ENCODE measurements around the gene RPRD1B. TPM values are rescaled to one million over a fixed set of nuclear protein-coding genes. Genes with fewer than 3 reads are reported as not detected.
"Not testable (repeated sequence)": the region's sequence is repeated elsewhere in the genome, so short reads cannot be mapped to it uniquely, and the experiment has no call there.

The RPRD1B gene
- total RNA-seq, 1 donor from 2014 or later = 30.5 TPM

DNA sequence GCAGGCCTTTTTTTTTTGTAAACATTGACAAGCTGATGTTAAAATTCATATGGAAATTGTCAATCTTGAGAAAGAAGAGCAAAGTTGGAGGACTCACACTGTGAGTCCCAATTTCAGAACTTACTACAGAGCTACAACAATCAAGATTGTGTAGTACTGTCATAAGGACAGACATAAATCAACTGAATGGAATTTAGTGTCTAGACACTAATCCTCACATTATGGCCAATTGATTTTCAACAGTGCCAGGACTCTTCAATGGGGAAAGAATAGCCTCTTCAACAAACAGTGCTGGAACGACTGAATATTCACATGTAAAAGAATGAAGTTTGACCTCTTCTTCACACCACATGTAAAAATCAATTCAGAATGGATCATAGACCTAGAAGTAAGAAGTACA lies 70.7 kb downstream of the RPRD1B start:
- no peak for DNase-seq (ENCODE audit: low spot score)

DNA sequence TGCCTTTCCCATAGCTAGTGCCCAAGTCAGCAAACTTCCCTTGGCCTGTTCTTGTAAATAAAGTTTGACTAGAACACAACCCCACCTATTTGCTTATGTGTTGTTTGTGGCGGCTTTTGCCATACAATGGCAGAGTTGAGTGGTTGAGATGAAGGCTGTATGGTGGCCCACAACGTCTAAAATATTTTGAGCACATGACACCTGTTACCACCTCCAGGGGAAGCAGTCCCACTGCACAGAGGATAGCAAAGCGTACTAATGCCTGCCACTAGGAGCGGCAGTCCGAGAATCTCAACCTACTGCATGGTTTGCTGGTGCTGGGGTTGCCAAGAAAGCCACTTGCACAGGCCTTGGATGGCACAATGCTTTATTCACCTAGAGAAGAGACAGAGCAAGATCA lies 72.9 kb downstream of the RPRD1B start:
- DNase-seq (ENCODE audit: low spot score) = no peak

DNA sequence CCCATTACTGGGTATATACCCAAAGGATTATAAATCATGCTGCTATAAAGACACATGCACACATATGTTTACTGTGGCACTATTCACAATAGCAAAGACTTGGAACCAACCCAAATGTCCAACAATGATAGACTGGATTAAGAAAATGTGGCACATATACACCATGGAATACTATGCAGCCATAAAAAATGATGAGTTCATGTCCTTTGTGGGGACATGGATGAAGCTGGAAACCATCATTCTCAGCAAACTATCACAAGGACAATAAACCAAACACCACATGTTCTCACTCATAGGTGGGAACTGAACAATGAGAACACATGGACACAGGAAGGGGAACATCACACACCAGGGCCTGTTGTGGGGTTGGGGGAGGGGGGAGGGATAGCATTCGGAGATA lies 73.8 kb downstream of the RPRD1B start:
- not testable (repeated sequence) for DNase-seq (ENCODE audit: low spot score)

DNA sequence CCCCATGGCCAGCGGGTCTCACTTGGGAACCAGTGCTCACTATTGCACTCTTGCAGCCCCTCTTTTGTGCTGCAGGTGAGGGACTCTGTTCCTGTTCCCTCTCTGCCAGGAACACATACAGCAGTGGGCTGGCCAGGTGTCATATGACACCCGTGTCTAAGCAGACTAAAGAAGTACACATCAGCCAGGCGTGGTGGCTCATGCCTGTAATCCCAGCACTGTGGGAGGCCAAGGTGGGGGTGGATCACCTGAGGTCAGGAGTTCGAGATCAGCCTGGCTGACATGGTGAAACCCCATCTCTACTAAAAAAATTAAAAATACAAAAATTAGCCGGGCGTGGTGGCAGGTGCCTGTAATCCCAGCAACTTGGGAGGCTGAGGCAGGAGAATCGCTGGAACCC lies 74.4 kb downstream of the RPRD1B start:
- DNase-seq (ENCODE audit: low spot score) = not testable (repeated sequence)

DNA sequence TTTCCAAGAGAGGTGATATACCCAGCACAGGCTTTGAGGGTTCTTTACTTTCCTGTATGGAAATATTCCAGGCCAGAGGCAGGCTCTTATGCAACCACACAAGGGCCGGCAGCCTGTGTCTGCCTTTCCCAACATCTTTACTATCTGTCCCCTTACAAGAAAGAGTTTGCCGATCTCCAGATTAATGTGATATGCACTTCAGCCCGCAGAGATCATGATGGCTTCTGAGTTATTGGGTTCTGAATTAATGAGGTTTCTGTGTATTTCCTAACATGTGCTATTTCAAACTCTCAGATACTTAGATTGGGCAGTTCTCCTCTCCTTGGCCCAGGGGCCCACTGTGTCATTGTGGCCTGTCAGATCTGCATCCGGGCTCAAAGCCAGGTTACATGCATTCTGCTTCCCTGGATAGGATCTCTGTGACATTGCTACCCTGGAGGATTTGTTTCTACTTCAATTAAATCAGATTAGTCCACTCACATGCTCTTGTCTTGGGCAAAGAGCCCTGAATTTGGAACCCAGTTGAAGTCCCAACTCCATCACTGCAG lies 75.0 kb downstream of the RPRD1B start:
- no peak for DNase-seq (ENCODE audit: low spot score)

DNA sequence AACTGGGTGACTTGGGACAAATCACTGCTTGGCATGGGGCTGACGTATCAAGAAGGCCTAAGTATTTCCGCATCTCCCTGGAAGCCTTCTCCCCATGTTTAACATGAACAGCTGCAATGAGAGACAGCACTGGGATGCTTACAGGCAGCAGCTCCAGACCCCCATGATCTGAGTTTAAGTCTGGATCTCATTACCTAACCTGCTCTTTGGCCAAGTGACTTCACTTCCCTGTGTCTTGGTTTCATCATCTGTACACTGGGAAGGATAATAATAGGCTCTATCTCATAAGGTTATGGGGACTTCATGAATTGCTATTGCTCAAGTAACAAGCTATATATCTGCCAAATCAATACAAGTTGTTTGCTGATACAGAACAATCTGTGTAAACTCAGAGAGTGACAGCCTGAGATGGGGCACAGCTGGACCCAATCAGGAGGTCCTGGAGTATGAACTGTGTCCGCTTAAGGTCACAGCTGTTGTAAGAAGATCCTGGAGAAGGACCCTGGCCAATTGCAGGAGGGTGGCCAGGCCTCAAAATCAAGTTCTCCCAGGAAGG lies 75.5 kb downstream of the RPRD1B start:
- peak; percentile 61 for DNase-seq (ENCODE audit: low spot score)

DNA sequence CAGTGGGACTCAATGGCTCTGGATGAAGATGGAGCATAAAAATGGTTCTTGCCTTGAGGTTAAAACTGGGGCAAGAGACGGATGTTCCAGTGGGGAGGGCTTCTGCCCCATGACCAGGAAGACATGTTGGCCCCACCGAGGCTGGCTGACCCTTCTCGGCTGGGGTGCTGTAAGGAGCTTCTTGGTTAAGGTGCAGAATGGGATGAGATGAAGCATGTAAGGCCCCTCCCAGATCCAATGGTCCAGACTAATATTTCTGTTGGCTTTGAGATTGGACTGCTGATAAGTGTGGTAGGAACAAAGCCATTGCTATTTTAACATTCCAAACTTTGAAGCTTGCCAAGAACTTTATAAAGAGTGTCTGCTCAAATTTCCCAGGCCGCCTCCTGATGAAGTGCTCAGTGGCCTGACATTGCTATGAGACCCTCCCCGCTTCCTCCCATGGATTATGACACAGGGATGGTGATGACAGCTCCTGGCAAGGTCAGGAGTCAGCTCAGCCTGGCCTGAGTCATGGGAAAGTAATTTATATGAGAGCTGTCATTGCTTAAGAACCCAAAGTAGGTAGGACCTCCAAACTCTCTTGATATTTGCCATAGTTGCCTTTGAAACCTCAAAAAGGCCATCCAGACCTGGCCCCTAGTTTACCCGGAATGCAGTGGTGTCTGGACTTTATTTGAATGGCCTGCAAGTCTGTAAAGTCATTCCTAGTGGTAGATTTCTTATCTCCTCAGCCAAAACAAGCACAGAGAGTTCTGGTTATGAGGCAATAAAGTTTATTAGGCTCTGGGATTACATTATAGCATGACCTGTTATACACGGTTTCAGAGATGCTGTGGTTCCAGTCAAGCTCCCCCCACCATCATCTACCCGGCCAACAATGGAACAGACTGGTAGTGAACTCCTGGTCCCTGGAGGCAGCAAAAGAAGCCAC lies 76.3 kb downstream of the RPRD1B start:
- DNase-seq (ENCODE audit: low spot score) = peak; percentile 56

DNA sequence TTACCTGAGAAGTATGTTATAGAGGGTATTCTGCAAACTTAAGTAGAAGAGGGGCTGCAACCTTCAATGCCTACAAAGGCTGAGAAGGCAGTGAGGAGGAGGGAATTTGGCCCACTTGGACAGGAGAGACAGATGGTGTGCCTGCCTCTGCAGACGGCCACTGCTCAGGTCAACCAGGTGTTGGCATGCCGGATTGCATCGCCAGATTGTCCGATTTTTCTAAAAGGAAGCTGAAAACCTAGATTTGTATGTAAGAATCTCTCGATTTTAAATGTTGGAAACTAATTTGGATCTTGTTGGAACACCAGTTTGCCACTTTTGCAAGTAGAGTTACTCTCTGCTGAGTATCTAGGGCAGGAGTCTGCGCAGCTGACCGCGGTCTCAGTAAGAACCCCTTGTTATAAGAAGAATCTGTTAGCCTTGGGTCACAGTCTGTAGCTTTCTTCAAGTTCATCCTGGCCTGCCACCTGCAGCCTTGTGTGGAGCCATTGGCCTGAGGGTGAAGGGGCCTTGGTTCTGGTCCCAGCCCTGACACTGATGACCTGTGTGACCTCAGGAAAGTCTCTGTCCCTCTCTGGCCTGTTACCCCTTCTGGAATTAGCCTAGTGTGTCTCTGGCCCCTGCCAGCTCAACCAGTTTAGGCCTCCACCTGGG lies 77.1 kb downstream of the RPRD1B start:
- DNase-seq (ENCODE audit: low spot score) = no peak

DNA sequence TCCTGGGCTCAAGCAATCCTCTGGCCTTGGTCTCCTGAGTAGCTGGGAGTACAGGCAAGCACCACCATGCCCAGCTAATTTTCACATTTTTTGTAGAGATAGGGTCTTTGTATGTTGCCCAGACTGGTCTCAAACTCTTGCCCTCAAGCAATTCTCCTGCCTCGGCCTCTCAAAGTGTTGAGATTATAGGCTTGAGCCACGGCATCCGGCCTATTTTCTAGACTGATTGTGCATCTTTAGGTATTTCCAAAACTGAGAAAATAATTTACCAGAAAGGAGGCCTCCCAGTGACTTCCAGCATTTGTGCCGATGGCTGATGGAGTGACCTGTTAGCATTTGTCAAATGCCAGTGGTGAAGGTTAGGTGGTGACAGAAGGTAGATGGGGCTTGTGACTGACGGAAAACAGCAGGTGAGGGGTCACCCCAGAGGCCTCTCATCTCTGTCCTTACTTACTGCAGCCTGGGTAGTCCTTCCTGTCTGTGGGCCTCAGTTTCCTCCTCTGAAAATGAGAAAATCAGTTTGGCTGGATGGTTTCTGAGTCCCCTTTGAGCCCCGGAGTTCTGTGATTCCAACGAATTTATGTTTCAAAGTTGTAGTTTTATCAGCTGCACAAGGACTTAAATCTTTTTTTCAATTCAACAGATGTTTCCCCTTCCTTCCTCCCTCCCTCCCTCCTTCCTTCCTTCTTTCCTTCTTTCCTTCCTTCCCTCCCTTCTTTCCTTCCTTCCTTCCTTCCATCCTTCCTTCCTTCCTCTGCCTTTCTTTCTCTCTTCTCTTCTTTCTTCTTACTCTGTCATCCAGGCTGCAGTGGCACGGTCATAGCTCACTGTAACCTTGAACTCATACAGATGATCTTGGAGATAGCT lies 78.1 kb downstream of the RPRD1B start:
- DNase-seq (ENCODE audit: low spot score) = no peak

DNA sequence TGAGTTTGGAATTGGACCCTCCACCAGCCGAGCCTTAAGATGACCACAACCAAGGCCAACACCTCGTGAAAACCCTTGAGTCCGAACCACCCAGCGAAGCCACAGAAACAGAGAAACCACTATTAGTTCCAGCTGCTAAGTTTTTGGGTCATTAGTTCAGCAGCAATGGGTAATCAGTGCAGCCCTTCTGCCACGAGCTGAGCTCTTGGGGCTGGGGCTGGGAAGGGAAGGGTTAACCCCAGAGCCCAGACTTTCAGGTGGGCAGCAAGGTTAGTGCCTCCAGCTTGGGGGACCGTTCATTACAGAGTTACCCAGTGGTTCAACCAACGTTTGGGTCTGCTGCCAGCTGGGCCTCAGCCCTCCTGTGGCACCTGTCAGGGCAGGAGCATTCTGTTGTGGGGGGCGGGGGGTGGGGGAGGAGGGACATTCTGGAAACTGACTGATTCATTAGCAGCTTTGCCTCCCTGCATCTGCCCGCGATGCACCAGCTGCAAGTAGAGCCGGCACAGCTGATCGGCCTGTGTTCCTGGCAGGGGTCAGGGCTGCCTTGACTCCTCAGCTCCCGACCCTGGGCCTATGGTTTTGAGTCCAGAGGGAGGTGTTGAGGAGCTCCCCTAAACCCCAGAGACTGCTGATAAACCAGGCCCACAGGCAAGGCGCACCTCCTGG lies 78.8 kb downstream of the RPRD1B start:
- DNase-seq (ENCODE audit: low spot score) = peak; percentile 7

DNA sequence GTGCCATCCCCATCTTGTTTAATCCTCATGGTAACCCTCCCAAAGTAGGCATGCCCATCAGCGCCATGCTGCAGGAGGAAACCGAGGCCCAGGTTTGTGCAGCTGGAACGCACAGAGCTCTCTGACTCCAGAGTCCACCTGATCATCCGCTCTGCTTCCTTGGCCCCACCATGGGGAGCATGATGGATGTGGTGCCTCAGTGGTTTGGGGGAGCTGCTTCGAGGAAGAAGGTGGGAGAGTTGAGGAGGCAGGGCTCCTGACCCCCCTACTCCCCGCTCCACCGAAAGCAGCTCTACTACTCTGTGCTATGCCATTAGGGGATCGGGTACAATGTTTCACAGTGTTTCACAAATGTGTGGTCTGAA lies 79.4 kb downstream of the RPRD1B start:
- DNase-seq (ENCODE audit: low spot score) = peak; percentile 8

DNA sequence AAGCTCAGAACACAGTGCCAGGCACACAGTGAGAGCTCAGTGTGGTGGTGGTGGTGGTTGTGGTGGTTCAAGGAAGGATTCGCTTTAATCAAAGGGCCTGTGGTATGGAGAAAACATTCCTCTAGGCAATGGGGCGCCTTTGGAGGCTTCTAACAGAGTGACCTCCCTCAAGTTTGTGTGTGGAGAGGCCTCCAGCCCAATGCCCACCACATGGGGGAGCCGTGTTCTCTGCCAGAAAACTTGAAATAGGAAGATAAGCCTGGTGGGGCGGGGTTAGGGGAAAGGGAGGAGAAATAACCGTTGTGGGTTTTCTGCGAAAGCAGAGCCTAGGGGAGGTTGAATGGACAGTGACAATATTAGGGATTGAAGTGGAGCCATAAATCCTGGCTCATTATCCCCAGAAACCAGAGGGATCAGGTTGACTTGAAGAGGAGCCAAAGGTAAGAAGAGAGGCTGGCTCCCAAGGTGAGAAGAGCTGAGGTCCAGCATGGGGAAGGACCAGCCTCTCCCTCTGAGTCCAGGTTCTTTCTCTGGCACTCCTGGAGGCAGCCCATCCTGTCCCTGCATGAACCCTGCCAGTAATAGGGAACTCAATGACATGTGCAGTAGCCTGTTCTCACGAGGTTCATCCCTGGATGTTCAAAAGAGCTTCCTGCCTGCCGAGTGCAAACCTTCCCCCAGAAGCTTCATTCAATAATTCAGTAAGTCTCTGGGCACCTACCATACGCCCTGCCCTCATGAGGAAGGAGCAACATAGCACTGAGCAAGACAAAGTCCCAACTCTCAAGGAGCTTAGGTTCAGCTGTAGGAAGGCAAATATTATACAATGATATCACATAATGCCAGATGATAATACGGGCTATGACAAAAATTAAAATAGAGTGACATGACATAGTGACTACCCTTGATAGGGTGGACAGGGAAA lies 80.1 kb downstream of the RPRD1B start:
- DNase-seq (ENCODE audit: low spot score) = peak; percentile 33

DNA sequence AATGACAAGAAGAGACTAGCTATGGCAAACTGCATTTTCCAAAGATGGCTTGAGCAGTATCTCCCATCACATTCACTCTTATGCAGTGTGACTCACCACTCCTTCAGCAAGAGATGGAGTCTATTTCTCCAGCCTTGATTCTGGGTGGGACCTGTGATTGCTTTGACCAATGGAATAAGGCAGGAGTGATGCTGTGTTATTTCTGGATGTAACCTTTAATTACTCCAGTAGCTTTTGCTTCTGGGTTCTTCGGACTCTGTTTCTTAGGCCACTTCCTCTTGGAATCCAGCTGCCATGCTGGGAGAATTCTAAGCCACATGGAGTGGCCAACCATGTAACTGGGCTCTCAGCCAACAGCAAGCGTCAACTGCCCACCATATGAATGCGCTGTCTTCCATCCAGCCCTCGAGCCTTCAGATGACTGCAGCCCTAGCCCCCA lies 80.8 kb downstream of the RPRD1B start:
- peak; percentile 5 for DNase-seq (ENCODE audit: low spot score)

DNA sequence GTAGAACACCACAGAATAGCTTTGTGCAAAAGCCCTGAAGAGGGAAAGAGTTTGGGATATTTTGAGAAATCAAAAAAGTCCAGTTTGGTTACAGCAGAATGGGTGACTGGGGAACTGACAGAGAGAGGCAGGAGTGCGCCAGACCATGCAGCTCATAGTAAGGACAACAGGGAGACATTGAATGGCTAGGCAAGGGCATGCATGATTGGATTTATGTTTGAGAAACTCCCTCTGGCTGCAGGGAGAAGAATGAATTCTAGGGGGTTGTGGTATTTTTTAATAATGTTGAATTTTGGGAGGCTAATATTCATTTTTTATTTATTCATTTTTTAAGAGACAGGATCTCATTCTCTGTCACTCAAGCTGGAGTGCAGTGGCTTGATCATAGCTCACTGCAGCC lies 81.7 kb downstream of the RPRD1B start:
- peak; percentile 5 for DNase-seq (ENCODE audit: low spot score)

DNA sequence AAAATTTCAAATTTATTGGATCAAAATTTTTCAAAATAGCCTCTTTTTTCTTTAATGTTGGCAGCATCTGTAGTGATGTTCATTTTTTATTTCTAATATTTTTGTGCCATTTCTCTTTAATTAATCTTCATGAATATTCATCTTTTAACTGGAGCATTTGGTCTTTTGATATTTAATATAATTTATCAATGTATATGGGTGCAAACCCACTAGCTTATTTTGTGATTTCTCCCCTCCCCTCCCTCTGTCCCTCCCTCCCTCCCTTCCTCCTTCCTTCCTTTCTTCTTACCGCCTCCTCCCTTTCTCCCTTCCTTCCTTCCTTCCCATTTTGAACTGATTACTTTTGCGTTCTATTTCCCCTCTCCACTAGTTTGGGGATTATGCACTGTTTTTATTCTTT lies 82.3 kb downstream of the RPRD1B start:
- no peak for DNase-seq (ENCODE audit: low spot score)

DNA sequence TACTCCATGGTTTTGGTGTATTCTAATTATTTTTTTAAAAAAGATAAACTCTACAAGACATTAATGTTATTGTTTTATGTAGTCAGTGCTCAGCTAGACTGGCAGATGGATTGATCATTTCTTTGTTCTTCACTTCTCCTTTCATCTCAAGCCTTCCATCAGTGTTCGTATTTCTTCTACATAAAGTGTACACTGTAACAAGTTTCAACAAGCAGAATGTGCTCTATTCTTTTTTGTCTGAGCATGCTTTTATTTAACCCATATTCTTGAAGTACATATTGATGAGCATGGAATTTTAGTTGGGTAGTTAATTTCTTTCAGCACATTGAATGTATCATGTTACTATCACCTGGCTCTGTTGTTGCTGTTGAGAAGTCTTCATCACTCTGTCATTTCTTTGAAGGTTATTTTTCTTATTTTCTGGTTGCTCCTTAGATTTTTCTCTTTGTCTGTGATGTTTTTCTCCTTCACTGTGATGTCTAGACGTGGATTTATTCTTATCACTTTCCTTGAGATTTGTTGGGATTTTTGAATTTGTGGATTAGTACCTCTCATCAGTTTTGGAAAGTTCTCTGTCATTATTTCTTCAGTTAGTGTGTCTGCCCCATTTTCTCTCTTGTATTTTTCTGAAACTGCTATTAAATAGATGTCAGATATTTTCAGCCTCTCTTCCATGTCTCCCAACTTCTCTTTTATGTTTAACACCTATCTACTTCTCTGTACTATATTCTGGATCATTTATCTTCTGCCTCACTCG lies 83.0 kb downstream of the RPRD1B start:
- no peak for DNase-seq (ENCODE audit: low spot score)

DNA sequence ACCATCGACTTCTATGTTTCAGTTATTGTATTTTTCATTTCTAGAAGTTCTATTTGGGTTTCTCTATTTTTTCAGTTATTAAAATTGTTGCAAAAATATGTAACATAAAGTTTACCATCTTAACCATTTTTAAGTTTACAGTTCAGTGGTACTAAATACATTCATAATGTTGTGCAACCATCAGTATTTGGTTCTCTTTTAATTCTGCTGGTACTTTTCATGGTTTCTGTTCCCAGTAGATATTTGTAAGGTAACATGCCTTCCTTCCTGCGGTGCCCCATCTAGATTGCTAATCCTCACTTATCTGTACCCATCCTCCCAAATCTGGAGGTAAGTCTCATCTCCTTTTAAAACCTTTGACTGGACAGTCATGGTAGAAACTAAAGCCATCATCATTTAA lies 83.7 kb downstream of the RPRD1B start:
- DNase-seq (ENCODE audit: low spot score) = no peak

DNA sequence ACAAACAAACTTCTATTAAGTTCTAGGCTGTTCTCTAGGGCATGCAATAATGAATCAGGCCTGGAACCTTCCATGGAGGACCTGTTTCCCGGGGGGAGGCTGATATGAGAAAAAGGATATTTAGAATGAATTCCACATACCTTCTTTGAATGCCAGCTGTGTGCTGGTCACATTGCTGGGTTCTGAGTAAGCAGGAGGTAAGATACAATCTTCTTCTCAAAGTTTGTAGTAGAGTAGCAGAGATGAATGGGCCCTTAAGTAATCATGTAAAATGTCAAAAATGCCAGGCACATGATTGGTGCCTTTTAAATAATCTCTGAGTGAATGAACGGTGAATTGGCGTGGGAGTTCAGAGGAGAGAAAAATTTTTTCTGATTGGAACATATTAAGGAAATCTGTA lies 84.1 kb downstream of the RPRD1B start:
- DNase-seq (ENCODE audit: low spot score) = no peak

DNA sequence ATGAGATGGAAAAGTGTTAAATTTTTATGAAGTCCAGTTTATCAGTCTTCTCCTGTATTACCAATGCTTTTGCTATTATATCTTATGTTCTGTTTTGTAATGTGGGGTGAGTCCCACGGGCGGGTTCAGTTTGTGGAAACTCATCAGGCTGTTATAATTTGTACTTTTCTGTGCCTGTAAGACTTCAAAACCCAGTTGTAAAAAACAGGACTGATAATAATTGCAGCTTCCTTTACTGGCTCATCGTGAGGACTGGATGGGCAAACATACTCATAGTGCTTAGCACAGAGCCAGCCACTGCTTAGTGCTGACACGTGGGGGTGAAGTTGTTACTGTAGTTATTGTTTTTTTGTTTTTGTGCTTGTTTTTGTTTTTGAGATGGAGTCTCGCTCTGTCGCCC lies 85.9 kb downstream of the RPRD1B start:
- DNase-seq (ENCODE audit: low spot score) = peak; percentile 10

Data from mucosa of gallbladder (tissue), 1 donor.